Astrocyte of the spinal cord (primary cell): ENCODE measurements around the gene SLC13A5.
"Not testable (repeated sequence)": the region's sequence is repeated elsewhere in the genome, so short reads cannot be mapped to it uniquely, and the experiment has no call there.

Source experiments
- DNase-seq: peaks from one replicate; pipeline ENCODE4 v3.0.0; 2011; ENCODE audit warnings: low read depth, low spot score
- H3K4me3 ChIP-seq: 2 replicates; pipeline ENCODE4 v1.5.1; 2011; ENCODE audit warnings: low read depth, mild to moderate bottlenecking, low read length, moderate library complexity
- CTCF ChIP-seq: IDR thresholded peaks from 2 replicates; pipeline ENCODE4 v1.5.1; 2012; ENCODE audit warnings: low read depth, mild to moderate bottlenecking, low read length, inconsistent platforms
- in situ Hi-C: cut with HindIII; loops from 2 replicates; pipeline ENCODE4 v1.10.0; 2017; ENCODE audit warnings: low sequenced_read_pairs

The SLC13A5 gene

GRCh38 chr17:6753546-6753945, 40.4 kb upstream of the SLC13A5 start:
- peak; percentile 22 for DNase-seq
- in situ Hi-C loops: no loop called here
- no peak overlapping the region for H3K4me3 ChIP-seq
- no peak for TF ChIP-seq CTCF

- in situ Hi-C loops: no loop called here
- TF ChIP-seq CTCF: no peak
- DNase-seq: peak; percentile 93
- H3K4me3 ChIP-seq: no peak overlapping the region
Measured at GRCh38 chr17:6753006-6753445, 39.9 kb upstream of the SLC13A5 start.

GRCh38 chr17:6752068-6752909, 39.1 kb upstream of the SLC13A5 start:
- DNase-seq: peak; percentile 98
- TF ChIP-seq CTCF: peak; percentile 3

GRCh38 chr17:6749519-6749918, 36.4 kb upstream of the SLC13A5 start:
- DNase-seq: peak; percentile 16
- TF ChIP-seq CTCF: peak; percentile 14
- in situ Hi-C loops: no loop called here

More at GRCh38 chr17:6752068-6752909, 39.1 kb upstream of the SLC13A5 start:
- in situ Hi-C loops: no loop called here
- no peak overlapping the region for H3K4me3 ChIP-seq

GRCh38 chr17:6748617-6749016, 35.4 kb upstream of the SLC13A5 start:
- no peak for DNase-seq
- in situ Hi-C loops: no loop called here
- no peak overlapping the region for H3K4me3 ChIP-seq
- no peak for TF ChIP-seq CTCF

More at GRCh38 chr17:6749519-6749918, 36.4 kb upstream of the SLC13A5 start:
- no peak overlapping the region for H3K4me3 ChIP-seq

- in situ Hi-C loops, DNase-seq, H3K4me3 ChIP-seq: not testable (repeated sequence)
Measured at GRCh38 chr17:6746665-6747064, 33.5 kb upstream of the SLC13A5 start.

GRCh38 chr17:6729531-6729930, 16.4 kb upstream of the SLC13A5 start:
- H3K4me3 ChIP-seq: no peak overlapping the region
- in situ Hi-C loops: no loop called here
- TF ChIP-seq CTCF: no peak
- DNase-seq: no peak
